GM18868 (cell line): Measurements from ENCODE around the gene MIER2.

Experiments
- ATAC-seq: cut with Tn5 transposase; IDR thresholded peaks from one replicate; pipeline ENCODE4 v1.9.1; 2021; ENCODE audit warnings: mild to moderate bottlenecking, moderate library complexity; ENCODE audit not compliant: unreplicated experiment

MIER2 gene

DNA sequence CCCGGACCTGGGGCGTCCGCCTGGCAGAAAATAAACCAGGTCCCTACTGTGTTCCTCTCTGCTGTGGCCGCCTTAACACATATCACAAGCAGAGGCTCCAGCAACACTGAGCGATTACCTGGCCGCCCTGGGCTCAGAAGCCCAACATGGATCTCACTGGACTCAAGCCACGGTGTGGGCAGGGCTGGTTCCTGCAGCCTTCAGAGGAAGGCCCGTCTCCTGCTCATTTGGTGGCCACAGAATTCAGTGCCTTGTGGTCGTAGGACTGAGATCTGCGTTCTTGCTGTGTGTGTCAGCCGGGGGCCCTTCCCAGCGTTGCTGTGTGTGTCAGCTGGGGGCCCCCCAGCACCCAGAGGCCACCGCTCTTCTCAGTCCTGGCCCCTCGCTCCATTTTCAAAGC lies 34.1 kb upstream of the MIER2 start:
- no peak for ATAC-seq

DNA sequence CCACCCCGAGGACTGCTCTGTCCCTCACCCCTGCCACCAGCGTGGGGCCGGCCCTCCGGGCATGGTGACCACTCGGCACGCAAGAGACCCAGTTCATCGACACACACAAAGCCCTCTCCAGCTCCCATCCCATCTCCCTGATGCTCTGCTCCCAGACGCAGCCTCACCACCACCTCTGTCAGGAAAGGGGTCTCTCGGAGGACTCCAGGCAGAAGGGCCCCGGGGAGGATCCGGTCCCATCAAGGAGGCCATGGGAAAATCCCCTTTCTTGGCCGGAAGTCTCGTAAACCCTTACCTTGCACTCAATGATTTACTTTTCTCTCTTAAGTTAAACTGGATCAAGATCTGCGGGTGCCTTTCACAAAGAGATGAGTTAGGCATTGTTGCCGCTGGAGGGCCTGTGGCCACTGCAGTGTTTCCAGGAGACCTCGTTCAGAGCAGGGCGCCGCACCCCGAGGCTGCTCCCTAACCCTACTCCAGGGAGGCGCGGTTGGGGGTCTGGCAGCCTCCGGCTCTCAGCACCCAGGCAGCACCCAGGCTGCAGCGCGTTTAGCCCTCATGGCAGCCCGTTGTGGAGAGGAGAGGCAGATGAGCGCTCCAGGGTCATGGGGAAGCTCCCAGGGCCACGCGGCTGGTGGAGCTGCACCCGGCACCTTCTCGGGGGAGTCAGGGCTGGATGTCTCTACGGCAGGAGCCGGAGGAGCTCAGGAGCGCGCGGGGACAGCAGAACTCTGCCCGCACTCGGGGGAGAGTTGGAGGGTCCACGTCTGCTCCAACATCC lies 33.4 kb upstream of the MIER2 start:
- no peak for ATAC-seq

DNA sequence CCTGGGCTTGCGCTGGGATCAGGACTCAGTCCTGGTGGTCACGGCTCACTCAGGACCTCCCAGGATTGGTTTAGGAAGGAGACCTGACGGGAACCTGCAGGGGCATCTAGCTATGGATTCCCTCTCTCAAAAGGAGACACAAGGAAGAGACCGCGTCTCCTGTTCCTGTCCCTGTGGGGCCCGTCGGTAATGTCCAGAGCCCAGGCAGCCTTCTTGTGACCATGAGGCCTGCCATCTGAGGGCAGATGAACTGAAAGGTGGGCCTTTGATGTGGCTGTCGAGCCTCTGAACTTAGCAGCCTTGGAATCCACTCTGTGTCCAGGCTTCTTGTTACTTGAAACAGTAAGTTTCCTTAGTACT lies 31.5 kb upstream of the MIER2 start:
- no peak for ATAC-seq

GRCh38 chr19:375395-376110 lies 31.0 kb upstream of the MIER2 start:
- no peak for ATAC-seq

- no peak for ATAC-seq
Observed at GRCh38 chr19:374886-375235, 30.3 kb upstream of the MIER2 start.

- ATAC-seq, result no peak
Observed at GRCh38 chr19:374183-374885, 29.7 kb upstream of the MIER2 start.

DNA sequence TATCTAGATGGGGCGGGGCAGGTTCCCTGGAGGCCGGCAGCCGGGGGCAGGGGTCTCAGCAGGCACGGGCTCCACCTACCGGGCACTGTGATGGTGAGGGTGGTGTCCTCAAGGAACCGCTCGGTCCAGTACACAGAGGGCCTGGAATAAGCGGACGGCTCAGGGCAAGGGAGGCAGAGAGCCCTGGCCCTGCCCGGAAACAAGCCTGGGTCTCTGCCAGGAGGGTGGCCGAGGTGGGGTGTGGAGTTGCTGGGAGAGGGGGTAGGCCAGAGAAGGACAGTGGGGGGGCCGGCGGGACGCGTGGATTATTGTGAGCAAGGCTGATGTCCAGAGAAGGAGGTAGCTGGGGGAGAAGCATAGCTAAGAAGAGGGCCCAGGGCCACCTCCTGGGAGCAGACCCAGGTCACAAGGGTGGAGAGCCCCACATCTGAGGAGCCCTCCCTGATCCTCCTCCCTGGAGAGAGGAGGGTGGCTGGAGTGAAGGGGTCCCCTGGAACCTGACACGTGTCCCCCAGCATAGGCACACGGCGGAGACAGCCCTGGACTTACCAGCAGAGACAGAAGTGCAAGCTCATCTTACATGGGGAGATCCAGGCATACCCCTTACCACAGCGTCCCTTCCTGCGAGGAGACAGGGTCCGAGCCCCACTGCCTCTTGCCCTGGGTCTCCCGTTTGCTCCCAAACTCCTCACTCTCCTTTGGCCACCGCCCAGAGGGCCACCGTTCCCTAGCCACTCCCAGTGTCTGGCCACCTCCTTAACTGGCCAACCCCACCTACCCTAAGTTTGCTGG lies 29.0 kb upstream of the MIER2 start:
- ATAC-seq, result no peak

- ATAC-seq, result no peak
Observed at GRCh38 chr19:372306-372890, 27.8 kb upstream of the MIER2 start.

- ATAC-seq, result no peak
Observed at GRCh38 chr19:371501-372168, 27.0 kb upstream of the MIER2 start.

DNA sequence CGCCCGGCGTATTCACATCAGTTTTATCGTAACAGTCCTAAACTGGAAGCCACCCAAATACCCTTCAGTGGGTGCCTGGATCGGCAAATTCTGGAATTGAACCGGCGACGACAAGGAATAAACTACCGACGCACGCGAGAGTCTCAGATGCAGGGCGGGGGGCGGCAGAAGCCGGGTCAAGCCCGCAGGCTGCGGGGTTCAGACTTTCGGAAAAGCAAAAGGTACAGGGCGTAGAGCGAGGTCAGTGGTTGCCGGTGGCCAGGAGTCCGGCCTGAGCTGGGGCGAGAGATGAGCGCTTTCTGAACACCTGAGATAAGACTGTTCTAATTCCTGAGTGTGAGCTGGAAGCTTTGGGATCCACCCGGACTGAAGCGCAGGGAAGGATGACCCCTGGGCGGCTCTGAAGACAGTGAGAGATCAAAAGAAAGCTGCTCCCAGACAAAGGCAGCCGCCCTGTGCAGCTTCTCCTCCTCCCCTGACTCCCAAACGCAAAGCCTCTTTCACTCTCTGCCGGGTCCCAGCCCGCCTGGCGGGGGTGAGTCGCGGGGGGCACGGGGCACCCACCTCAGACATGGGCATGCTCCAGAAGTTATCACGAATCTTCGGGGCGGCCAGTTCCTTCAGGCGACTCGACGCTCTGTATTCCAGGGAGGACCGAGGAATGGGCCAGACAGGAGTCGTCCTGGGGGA lies 26.2 kb upstream of the MIER2 start:
- ATAC-seq, result no peak

DNA sequence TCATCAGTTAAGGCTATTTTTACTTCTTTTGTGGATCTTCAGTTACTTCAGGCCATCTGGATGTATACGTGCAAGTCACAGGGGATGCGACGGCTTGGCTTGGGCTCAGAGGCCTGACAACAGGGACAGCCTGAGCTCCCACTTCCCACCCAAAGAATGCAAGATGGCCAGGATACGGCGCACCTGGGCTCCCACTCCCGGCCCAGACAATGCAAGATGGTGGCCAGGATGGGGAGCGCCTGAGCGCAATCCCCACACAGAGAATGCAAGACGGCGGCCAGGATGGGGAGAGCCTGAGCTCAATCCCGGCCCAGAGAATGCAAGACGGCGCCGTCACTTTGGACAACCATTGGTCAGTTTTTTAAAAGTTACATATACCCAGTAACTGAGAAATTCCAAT lies 25.3 kb upstream of the MIER2 start:
- ATAC-seq, result no peak

- no peak for ATAC-seq
Observed at GRCh38 chr19:369256-369655, 24.7 kb upstream of the MIER2 start.

DNA sequence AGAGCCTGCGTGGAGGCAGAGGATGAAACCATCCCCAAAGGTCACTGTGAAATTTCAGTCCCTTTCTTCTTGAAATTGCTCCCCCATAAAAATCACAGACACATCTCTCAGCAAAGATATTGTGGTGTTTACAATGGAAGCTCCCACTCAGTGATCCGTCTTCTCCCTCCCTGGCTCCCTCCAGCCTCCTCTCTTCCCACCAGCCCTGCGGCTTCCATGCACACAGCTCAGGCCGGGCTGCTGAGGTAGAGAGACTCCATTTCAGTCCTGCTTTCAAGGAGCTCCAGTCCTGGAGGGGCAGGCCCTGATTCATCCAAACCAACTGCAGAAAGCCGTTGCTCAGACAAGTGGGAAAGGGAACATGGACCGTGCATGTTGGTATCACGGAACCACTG lies 24.0 kb upstream of the MIER2 start:
- no peak for ATAC-seq

GRCh38 chr19:367963-368629 lies 23.5 kb upstream of the MIER2 start:
- no peak for ATAC-seq

DNA sequence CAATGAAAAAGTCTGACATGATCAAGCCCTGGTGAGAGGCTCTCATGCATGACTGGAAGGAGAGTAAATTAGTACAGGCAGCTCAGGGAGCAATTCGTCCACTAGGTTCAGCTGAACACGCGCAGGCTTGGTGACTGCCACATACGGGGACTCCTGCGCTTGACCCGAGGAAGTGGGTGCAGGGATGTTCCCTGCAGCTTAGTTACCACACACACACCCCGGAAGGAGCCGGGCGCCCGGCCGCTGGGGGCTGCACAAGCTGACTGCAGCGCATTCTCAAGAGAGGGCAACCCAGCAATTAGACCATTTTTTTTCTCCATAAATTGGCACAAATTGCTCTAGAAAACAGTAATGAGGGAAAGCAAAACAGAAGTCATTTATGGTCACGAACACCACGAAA lies 23.0 kb upstream of the MIER2 start:
- no peak for ATAC-seq

DNA sequence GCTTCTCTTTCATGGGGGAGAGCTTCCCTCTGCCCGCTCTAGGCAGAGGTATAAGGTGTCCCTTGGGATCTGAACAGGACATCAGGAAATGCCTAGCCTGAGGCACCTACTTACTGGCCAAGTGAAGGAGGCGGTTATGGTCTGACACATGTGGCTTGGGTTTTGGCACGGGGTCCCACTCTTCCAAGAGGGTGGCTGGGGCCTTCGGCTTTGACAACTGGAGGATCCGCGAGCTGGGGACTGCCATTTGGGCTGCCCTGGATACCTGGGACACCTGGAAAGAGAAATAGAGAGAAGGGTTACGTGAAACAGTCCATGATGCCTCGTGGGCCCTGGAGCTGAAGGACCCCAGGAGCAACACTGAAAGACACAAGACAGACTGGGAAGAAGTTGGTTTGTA lies 22.4 kb upstream of the MIER2 start:
- ATAC-seq, result no peak

DNA sequence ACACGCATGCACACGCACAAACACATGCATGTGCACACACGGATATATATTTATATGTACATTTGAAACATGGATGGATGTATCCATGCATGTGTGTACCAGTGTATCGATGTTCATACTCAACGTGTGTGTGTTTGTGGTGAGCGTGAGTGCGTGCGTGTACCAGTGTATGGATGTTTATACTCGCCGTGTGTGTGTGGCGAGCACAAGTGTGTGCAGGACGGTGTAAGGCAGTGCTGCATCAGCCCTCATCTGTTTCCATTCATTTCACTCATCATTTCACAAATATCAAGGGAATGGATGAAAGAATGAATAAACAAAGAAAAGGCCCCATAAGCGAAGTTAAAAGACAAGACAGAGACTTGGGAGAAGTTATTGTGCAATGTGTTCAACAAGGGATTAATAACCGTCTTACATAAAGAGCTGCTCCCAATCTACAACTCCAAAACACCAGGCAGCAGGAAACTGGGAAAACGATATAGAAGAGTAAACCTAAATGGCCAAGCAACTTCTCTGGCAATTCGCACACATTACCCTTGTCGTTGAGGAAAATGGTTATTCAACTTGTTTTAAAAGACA lies 21.7 kb upstream of the MIER2 start:
- no peak for ATAC-seq

DNA sequence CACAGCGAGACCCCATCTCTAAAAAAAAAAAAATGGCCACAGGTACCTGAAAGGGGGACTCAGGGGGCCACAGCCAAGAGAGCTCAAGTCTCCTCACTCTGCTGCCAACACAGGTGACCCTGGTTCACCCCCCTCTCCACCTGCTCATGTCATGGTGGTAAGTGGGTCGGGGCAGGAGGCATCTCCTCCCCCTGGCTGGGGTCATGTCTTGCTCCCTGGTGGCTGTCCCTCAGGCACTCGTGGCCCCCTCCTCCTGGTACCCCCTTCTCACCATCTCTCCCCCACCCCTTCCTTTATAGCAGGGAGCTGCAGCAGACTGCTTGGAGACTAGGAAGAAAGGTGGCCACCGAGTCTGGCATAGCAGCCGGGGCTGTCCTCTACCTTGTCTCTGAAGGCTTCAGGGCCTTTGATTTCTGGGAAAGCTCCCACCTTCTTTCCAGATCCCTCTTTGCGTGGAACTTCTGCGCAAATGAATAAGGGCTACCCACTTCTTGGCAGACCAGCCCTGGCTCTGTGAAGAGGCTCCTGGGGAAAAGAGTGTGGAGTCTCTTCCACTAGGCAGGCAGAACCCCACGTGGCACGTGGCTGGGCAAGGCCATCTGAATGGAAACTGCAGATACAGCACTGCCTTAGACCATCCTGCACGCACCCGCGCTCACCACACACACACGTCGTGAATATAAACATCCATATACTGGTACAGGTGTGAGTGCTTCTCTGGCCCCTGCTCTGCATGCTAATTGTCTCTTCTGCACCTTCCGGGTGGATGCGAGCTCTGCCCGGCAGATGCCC lies 20.1 kb upstream of the MIER2 start:
- no peak for ATAC-seq
